ENCODE data around the gene IL1A. TPM values are rescaled to one million over a fixed set of nuclear protein-coding genes. Genes with fewer than 3 reads are reported as not detected.

IL1A gene
- polyA plus RNA-seq, 1 of the 3 experiments (the other 2 are of a cell fraction), result not detected

DNA sequence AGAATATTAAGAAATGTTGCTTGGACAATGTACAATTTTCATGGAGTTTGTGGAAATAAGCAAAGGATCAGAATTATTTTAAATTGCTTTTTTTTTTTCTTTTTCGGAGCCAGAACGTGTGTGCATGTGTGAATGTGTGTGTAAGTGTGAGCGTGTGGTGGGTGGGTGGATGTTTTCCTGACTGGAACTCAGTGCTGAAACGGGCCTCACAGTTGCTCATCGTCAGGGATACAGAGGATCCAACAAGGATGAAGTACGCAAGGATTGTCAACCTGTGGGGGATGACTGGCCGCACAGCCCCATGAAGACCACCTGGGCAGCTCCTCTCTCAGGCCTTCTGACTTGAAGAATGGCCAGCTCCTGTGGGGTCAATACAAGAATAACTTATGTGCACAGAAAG is 34.8 kb upstream of the IL1A start:
- no peak for TF ChIP-seq TCF12 (IDR thresholded peaks at IDR 0.05)
- TF ChIP-seq GATA2 (CRISPR knock-in tag; IDR thresholded peaks at IDR 0.05), result no peak
- no peak for TF ChIP-seq MXI1 (IDR thresholded peaks at IDR 0.05; ENCODE audit: low read depth, low read length)
- TF ChIP-seq USF2 (IDR thresholded peaks at IDR 0.05; ENCODE audit: borderline replicate concordance, low read depth, low read length), result no peak
- no peak for TF ChIP-seq JUND (IDR thresholded peaks at IDR 0.05)
- no peak for TF ChIP-seq ZBTB33 (IDR thresholded peaks at IDR 0.05; ENCODE audit: borderline replicate concordance, low read depth)
- TF ChIP-seq MEF2A (IDR thresholded peaks at IDR 0.05; ENCODE audit: borderline replicate concordance, low read depth), result no peak
- no peak for TF ChIP-seq SIN3A (IDR thresholded peaks at IDR 0.05; ENCODE audit: borderline replicate concordance, low read depth, low read length)
- no peak for TF ChIP-seq CHD2 (IDR thresholded peaks at IDR 0.05; ENCODE audit: low read length, partially characterized antibody)
- no peak for TF ChIP-seq GABPA (IDR thresholded peaks at IDR 0.05; ENCODE audit: low read depth)
- TF ChIP-seq SMC3 (IDR thresholded peaks at IDR 0.05; ENCODE audit: low read depth, low read length), result no peak
- TF ChIP-seq USF1 (IDR thresholded peaks at IDR 0.05; ENCODE audit: borderline replicate concordance, low read depth), result no peak
- no peak for TF ChIP-seq MAX (IDR thresholded peaks at IDR 0.05; ENCODE audit: low read depth)
- no peak for TF ChIP-seq RFX5 (IDR thresholded peaks at IDR 0.05; ENCODE audit: low read length)
- TF ChIP-seq RCOR1 (IDR thresholded peaks at IDR 0.05; ENCODE audit: low read length), result no peak
- no peak for TF ChIP-seq REST (IDR thresholded peaks at IDR 0.05; ENCODE audit: low read depth, low read length)
- no peak overlapping the region for H3K4me2 ChIP-seq
- POLR2A ChIA-PET, result no interaction called here
- WGBS (ENCODE audit: low lambda C conversion rate), result 71% methylated on average over 7 of the region's 7 CpGs
- H3K27ac ChIP-seq (ENCODE audit: low read depth in 2 of 2, low read length in 1 of 2), result no peak overlapping the region
- no peaks in the 10 kb centered on the region for H4K20me1 ChIP-seq (ENCODE audit: insufficient read depth)
- H3K9me2 ChIP-seq, result no peaks in the 10 kb centered on the region
- no peak for DNase-seq
- CTCF ChIA-PET, result no interaction called here
- no peaks in the 10 kb centered on the region for H3K9me3 ChIP-seq
- no peaks in the 10 kb centered on the region for H3K27me3 ChIP-seq (ENCODE audit: insufficient read depth)
- no peaks in the 10 kb centered on the region; a peak in 1 of 4 replicates for H3K4me1 ChIP-seq (ENCODE audit: control insufficient read depth in 1 of 2, insufficient read depth in 2 of 2, low read depth in 1 of 2, low read length in 1 of 2)
- no peaks in the 10 kb centered on the region for H3K79me2 ChIP-seq (ENCODE audit: insufficient read depth)
- no peak overlapping the region for H3K4me3 ChIP-seq (ENCODE audit: low read depth in 2 of 2, low read length in 1 of 2)
- H3F3A ChIP-seq (replicated peaks; ENCODE audit: insufficient read depth), result no peaks in the 10 kb centered on the region
- no peak overlapping the region for H2AFZ ChIP-seq (ENCODE audit: low read depth)
- no peak overlapping the region for H3K9ac ChIP-seq
- H3K36me3 ChIP-seq (replicated peaks in 1 of 2; ENCODE audit: control insufficient read depth in 1 of 2, insufficient read depth in 2 of 2, low read length in 1 of 2), result no peaks in the 10 kb centered on the region
